Measurements from ENCODE around the gene ATP7B.

The ATP7B gene

DNA sequence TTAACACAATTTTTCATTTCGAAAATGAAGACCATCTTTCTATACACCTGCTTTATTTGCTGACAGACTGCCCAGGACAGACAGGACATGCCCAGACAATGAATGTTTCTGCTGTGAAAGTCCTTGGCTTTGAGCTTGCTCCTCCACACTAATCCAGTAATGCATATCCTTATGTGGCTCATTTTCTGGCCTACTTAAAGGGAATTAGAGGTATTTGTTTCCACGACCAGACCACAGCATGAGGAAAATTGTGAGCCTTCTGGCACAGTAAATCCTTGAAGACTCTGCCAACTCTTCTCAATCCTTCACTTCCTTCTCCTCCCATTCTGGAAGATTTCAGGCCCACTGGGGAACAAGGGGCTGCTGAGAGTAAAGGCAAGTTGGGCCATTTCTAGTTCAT, 123.8 kb downstream of the ATP7B start:
- H3K27ac Mint-ChIP-seq, result no peak overlapping the region
- peaks cover 0 to 40% of the 10 kb centered on the region in 2 donors for H3K27me3 Mint-ChIP-seq

DNA sequence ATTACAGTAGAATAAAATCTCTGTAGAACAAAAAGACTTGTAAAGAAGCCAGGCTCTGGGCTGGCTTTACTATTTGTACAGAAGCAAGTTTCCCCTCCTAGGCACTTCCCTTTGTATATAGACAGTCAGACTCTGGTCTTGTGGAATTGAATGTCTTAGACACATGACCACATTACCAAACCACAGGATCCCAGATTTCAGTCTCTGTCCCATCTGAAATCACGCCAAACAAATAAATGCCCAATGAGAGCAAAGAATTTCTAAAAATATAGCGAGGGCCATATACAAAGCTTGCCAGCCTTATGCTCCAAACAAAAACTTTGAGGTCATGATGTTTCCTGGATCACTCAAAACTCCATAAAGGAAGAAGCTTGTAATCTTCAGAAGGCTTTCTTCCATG, 125.6 kb downstream of the ATP7B start:
- no peaks in the 10 kb centered on the region for H3K36me3 Mint-ChIP-seq (ENCODE audit: insufficient read depth)
- ATAC-seq (replicated peaks) (no peak), DNase-seq (no peak)
- no peaks in the 10 kb centered on the region for H3K4me1 Mint-ChIP-seq (ENCODE audit: low read depth in 2 of 2)
- H3K4me3 Mint-ChIP-seq, result no peak overlapping the region
- H3K9me3 Mint-ChIP-seq, result no peaks in the 10 kb centered on the region
- peaks cover 0 to 23% of the 10 kb centered on the region in 2 donors for H3K27me3 Mint-ChIP-seq
- H3K27ac Mint-ChIP-seq, result no peak overlapping the region

More for the DNA sequence above, 123.8 kb downstream of the ATP7B start:
- Mint-ChIP-seq H3K36me3 (ENCODE audit: insufficient read depth) (no peaks in the 10 kb centered on the region), H3K4me3 (no peak overlapping the region), H3K4me1 (ENCODE audit: low read depth in 2 of 2) (no peaks in the 10 kb centered on the region), H3K9me3 (no peaks in the 10 kb centered on the region)
- no peak for DNase-seq
- no peak for ATAC-seq (replicated peaks)

DNA sequence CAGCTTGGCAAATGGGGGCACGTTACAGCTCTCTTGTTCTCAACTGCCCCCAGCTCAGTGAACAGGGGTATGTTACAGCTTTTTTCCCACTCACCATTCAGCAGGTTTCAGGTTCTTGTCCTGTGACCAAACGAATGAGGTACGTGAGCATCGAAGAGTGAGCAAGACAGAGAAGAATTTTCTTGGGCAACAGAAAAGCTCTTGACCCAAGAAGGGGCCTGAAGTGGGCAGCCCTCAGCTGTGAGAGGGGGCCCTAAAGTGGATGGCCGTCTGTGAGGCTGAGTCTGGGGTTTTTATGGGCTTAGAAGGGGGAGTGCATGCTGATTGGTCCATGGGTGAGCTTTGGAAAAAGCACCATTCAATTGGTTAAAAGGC, 128.0 kb downstream of the ATP7B start:
- no peaks in the 10 kb centered on the region for H3K36me3 Mint-ChIP-seq (ENCODE audit: insufficient read depth)
- no peaks in the 10 kb centered on the region for H3K4me1 Mint-ChIP-seq (ENCODE audit: low read depth in 2 of 2)
- no peak overlapping the region for H3K4me3 Mint-ChIP-seq
- H3K9me3 Mint-ChIP-seq, result no peaks in the 10 kb centered on the region
- H3K27me3 Mint-ChIP-seq, result peaks cover 0 to 16% of the 10 kb centered on the region in 2 donors
- DNase-seq (no peak), ATAC-seq (replicated peaks) (no peak)
- no peak overlapping the region for H3K27ac Mint-ChIP-seq
